GM23338 (cell line): ENCODE measurements around the gene ARPC5. TPM values are rescaled to one million over a fixed set of nuclear protein-coding genes. Genes with fewer than 3 reads are reported as not detected.

Source experiments
- ATAC-seq: fragments of 200-7000 bp; cut with Tn5 transposase; 3 replicates; pipeline ENCODE4 v1.9.1; 2020
- DNase-seq: peaks from one replicate; pipeline ENCODE4 v3.0.0-alpha.2; 2015; ENCODE audit warnings: low spot score
- H2AFZ ChIP-seq: fragments of 200-600 bp; sonication (generic); 2 replicates; pipeline ENCODE4 v1.8.0; 2016; ENCODE audit warnings: antibody characterized with exemption, mild to moderate bottlenecking, moderate library complexity
- H3F3A ChIP-seq: fragments of 200-600 bp; sonication (generic); replicated peaks from 2 replicates; pipeline ENCODE4 v1.8.0; 2017; ENCODE audit warnings: antibody characterized with exemption, mixed run types, low read depth
- H3K27ac ChIP-seq: fragments of 200-600 bp; sonication (generic); 2 replicates; pipeline ENCODE4 v1.6.1; 2016; ENCODE audit warnings: low read depth
- H3K27me3 ChIP-seq: fragments of 200-600 bp; sonication (generic); 2 replicates; pipeline ENCODE4 v1.8.0; 2016; ENCODE audit warnings: mild to moderate bottlenecking, mixed run types, moderate library complexity; ENCODE audit not compliant: insufficient read depth
- H3K36me3 ChIP-seq: fragments of 200-600 bp; sonication (generic); 2 replicates; pipeline ENCODE4 v1.8.0; 2016; ENCODE audit warnings: mild to moderate bottlenecking; ENCODE audit not compliant: insufficient read depth
- H3K4me1 ChIP-seq: fragments of 200-600 bp; sonication (generic); 2 replicates; pipeline ENCODE4 v1.8.0; 2016; ENCODE audit warnings: mild to moderate bottlenecking, moderate library complexity; ENCODE audit not compliant: insufficient read depth
- H3K4me2 ChIP-seq: fragments of 200-600 bp; sonication (generic); 2 replicates; pipeline ENCODE4 v1.7.1; 2017; ENCODE audit warnings: mixed run types
- H3K4me3 ChIP-seq: fragments of 200-600 bp; sonication (generic); 2 replicates; pipeline ENCODE4 v1.6.1; 2016; ENCODE audit warnings: mixed run types
- H3K79me2 ChIP-seq: fragments of 200-600 bp; sonication (generic); replicated peaks from 2 replicates; pipeline ENCODE4 v1.8.0; 2017; ENCODE audit warnings: mild to moderate bottlenecking; ENCODE audit not compliant: insufficient read depth
- H3K9me2 ChIP-seq: fragments of 200-600 bp; sonication (generic); 2 replicates; pipeline ENCODE4 v1.8.0; 2017; ENCODE audit not compliant: insufficient read depth
- H4K20me1 ChIP-seq: fragments of 200-600 bp; sonication (generic); replicated peaks from 2 replicates; pipeline ENCODE4 v1.8.0; 2017; ENCODE audit warnings: mild to moderate bottlenecking; ENCODE audit not compliant: insufficient read depth
- H3K27ac Mint-ChIP-seq: 2 replicates; pipeline ENCODE4 v1.8.0; 2020; ENCODE audit warnings: inconsistent platforms, mild to moderate bottlenecking, moderate library complexity, mixed read lengths
- H3K27me3 Mint-ChIP-seq: 3 replicates; pipeline ENCODE4 v1.8.0; 2022; ENCODE audit warnings: low read depth, mild to moderate bottlenecking, moderate library complexity, mixed read lengths, inconsistent platforms; ENCODE audit not compliant: insufficient read depth, poor library complexity
- H3K36me3 Mint-ChIP-seq: 3 replicates; pipeline ENCODE4 v1.8.0; 2021; ENCODE audit warnings: low read depth, mild to moderate bottlenecking, inconsistent platforms, moderate library complexity, mixed read lengths
- H3K4me1 Mint-ChIP-seq: 3 replicates; pipeline ENCODE4 v1.8.0; 2020; ENCODE audit warnings: mild to moderate bottlenecking, inconsistent platforms, mixed read lengths
- H3K4me3 Mint-ChIP-seq: 3 replicates; pipeline ENCODE4 v1.8.0; 2021; ENCODE audit warnings: moderate library complexity, mild to moderate bottlenecking, inconsistent platforms, mixed read lengths
- H3K9me3 Mint-ChIP-seq: 3 replicates; pipeline ENCODE4 v1.8.0; 2020; ENCODE audit warnings: moderate library complexity, mild to moderate bottlenecking, inconsistent platforms, mixed read lengths
- ETS1 ChIP-seq: IDR thresholded peaks from 2 replicates; pipeline ENCODE4 v1.6.1; 2016; ENCODE audit warnings: antibody characterized with exemption
- EZH2 ChIP-seq: fragments of 200-600 bp; sonication (generic); IDR thresholded peaks from one replicate; pipeline ENCODE4 v1.8.0; 2017; ENCODE audit warnings: antibody characterized with exemption, mild to moderate bottlenecking, low read depth; ENCODE audit not compliant: unreplicated experiment
- EZH2phosphoT487 ChIP-seq: fragments of 200-600 bp; sonication (generic); IDR thresholded peaks from one replicate; pipeline ENCODE4 v1.8.1; 2018; ENCODE audit warnings: antibody characterized with exemption; ENCODE audit not compliant: unreplicated experiment
- JUNB ChIP-seq: IDR thresholded peaks from one replicate; pipeline ENCODE4 v1.6.1; 2016; ENCODE audit warnings: antibody characterized with exemption; ENCODE audit not compliant: unreplicated experiment
- NANOG ChIP-seq: IDR thresholded peaks from 2 replicates; pipeline ENCODE4 v1.6.1; 2016; ENCODE audit warnings: antibody characterized with exemption, borderline replicate concordance
- POLR2AphosphoS5 ChIP-seq: IDR thresholded peaks from 2 replicates; pipeline ENCODE4 v1.6.1; 2016; ENCODE audit warnings: antibody characterized with exemption, low read depth
- REST ChIP-seq: IDR thresholded peaks from one replicate; pipeline ENCODE4 v1.6.1; 2018; ENCODE audit warnings: antibody characterized with exemption; ENCODE audit not compliant: unreplicated experiment
- STAT1 ChIP-seq: IDR thresholded peaks from one replicate; pipeline ENCODE4 v1.6.1; 2016; ENCODE audit warnings: antibody characterized with exemption; ENCODE audit not compliant: unreplicated experiment
- ZNF114 ChIP-seq: fragments of 250-450 bp; sonication (Bioruptor Pico); IDR thresholded peaks from 2 replicates; pipeline ENCODE4 v1.5.0; 2020; ENCODE audit warnings: mild to moderate bottlenecking, moderate library complexity
- ZNF331 ChIP-seq: fragments of 250-450 bp; sonication (Bioruptor Pico); IDR thresholded peaks from 2 replicates; pipeline ENCODE4 v1.5.0; 2020; ENCODE audit warnings: low read depth, mild to moderate bottlenecking, moderate library complexity
- ZNF462 ChIP-seq: fragments of 250-450 bp; sonication (Bioruptor Pico); IDR thresholded peaks from 2 replicates; pipeline ENCODE4 v1.5.0; 2020; ENCODE audit warnings: mild to moderate bottlenecking, moderate library complexity
- polyA plus RNA-seq: library from polyadenylated mRNA; unstranded; fragments of >200 nt; fragmentation: Nextera tagmentation; extraction: Ambion mirVana; gene quantifications from 2 replicates; pipeline ENCODE4 v1.2.1, GENCODE V29; 2016
- total RNA-seq: library from RNA; depleted of rRNA; stranded (reverse); fragments of >200 nt; shearing (Covaris generic); gene quantifications from 2 replicates; pipeline ENCODE4 v1.2.3, GENCODE V29; 2014
- TF ChIP-seq, protein P1 (sequence below), 2 experiments: fragments of 200-600 bp in 1 of 2; sonication (generic) in 1 of 2; conservative IDR thresholded peaks; 2 replicates each; pipeline versions ENCODE4 v1.5.1 to v1.6.1; 2016 to 2017; ENCODE audit warnings: antibody characterized with exemption in 2 of 2, low read depth in 2 of 2, mild to moderate bottlenecking in 2 of 2, moderate library complexity in 1 of 2

ARPC5 gene
- total and polyA plus RNA-seq, 2 experiments from 2014 or later: 75.4 to 98.9 TPM

DNA sequence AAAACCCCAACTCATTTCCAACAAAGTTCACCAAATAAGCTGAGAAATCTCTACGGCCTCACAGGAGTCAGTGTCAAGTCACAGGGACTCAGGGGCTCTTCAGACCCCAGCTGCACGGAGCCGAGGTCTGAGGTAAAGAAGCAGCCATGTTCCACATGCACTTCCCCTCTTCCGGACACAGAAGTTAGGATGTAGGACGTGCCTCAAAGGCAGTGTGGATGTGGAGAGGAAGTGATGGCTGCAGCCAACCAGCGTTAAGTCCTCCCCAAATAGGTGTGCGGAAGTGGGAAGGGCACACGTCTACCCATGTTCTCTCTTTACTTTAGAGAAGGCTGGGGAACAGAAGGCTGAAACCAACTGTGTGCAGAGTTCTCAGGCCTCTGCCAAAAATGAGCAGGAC lies 30.8 kb downstream of the ARPC5 start:
- H3K27me3 ChIP-seq: no peaks in the 10 kb centered on the region
- no peaks in the 10 kb centered on the region; the same call in 2 of the 3 replicates for H3K9me3 Mint-ChIP-seq
- H3K36me3 Mint-ChIP-seq: no peaks in the 10 kb centered on the region

More for the DNA sequence above, 30.8 kb downstream of the ARPC5 start:
- Mint-ChIP-seq H3K27me3 (peaks cover 8% of the 10 kb centered on the region), H3K4me3 (no peak overlapping the region), H3K4me1 (peaks cover 4% of the 10 kb centered on the region; the same call in 2 of the 3 replicates), H3K27ac (no peak overlapping the region)
- no peaks in the 10 kb centered on the region for H4K20me1 ChIP-seq
- TF ChIP-seq NANOG: no peak
- no peak for TF ChIP-seq EZH2
- no peak for TF ChIP-seq POLR2AphosphoS5
- no peak for TF ChIP-seq ZNF462
- TF ChIP-seq ZNF331 (CRISPR knock-in tag): no peak
- TF ChIP-seq REST: no peak
- no peak for TF ChIP-seq JUNB
- no peak for TF ChIP-seq EZH2phosphoT487
- TF ChIP-seq ZNF114: no peak
- no peak for TF ChIP-seq STAT1
- TF ChIP-seq, protein P1, sequence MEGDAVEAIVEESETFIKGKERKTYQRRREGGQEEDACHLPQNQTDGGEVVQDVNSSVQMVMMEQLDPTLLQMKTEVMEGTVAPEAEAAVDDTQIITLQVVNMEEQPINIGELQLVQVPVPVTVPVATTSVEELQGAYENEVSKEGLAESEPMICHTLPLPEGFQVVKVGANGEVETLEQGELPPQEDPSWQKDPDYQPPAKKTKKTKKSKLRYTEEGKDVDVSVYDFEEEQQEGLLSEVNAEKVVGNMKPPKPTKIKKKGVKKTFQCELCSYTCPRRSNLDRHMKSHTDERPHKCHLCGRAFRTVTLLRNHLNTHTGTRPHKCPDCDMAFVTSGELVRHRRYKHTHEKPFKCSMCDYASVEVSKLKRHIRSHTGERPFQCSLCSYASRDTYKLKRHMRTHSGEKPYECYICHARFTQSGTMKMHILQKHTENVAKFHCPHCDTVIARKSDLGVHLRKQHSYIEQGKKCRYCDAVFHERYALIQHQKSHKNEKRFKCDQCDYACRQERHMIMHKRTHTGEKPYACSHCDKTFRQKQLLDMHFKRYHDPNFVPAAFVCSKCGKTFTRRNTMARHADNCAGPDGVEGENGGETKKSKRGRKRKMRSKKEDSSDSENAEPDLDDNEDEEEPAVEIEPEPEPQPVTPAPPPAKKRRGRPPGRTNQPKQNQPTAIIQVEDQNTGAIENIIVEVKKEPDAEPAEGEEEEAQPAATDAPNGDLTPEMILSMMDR (conservative IDR thresholded peaks at IDR 0.05; ENCODE audit: low read depth in 2 of 2): no peak
- TF ChIP-seq ETS1: no peak
- no peaks in the 10 kb centered on the region for H3K36me3 ChIP-seq
- H3F3A ChIP-seq: no peaks in the 10 kb centered on the region
- peak overlapping the region; percentile 87; the same call in 1 of the 2 replicates for H2AFZ ChIP-seq
- DNase-seq (no peak), ATAC-seq (no peak)
- no peak overlapping the region for H3K4me3 ChIP-seq
- H3K4me1 ChIP-seq: no peaks in the 10 kb centered on the region
- H3K9me2 ChIP-seq: 0 out of 2 replicates have a peak, but pooled peaks cover 8% of the 10 kb centered on the region
- H3K79me2 ChIP-seq: no peaks in the 10 kb centered on the region
- H3K4me2 ChIP-seq: no peak overlapping the region
- H3K27ac ChIP-seq: no peak overlapping the region
